DND-41 (cell line): ENCODE results near the gene CCDC167.

Source experiments
- CTCF ChIP-seq: IDR thresholded peaks from 2 replicates; pipeline ENCODE4 v1.5.1; 2012; ENCODE audit warnings: borderline replicate concordance, low read length, moderate library complexity, mild to moderate bottlenecking; ENCODE audit not compliant: poor library complexity, severe bottlenecking; ENCODE audit errors: extremely low read depth
- EZH2 ChIP-seq: IDR thresholded peaks from 3 replicates; pipeline ENCODE4 v1.6.1; 2012; ENCODE audit warnings: borderline replicate concordance, low read depth, mild to moderate bottlenecking, moderate library complexity, low read length, inconsistent platforms; ENCODE audit not compliant: severe bottlenecking

- no peak for TF ChIP-seq CTCF
- TF ChIP-seq EZH2, result no peak
These were observed 57.1 kb downstream of the CCDC167 start for GRCh38 chr6:37442416-37443215.
